HG02623 (cell line): ENCODE data around the gene DNAJB11.
"Not testable (repeated sequence)": the region's sequence is repeated elsewhere in the genome, so short reads cannot be mapped to it uniquely, and the experiment has no call there.

Experiments
- ATAC-seq: cut with Tn5 transposase; IDR thresholded peaks from one replicate; pipeline ENCODE4 v1.9.1; 2021; ENCODE audit warnings: moderate library complexity; ENCODE audit not compliant: unreplicated experiment

The DNAJB11 gene

DNA sequence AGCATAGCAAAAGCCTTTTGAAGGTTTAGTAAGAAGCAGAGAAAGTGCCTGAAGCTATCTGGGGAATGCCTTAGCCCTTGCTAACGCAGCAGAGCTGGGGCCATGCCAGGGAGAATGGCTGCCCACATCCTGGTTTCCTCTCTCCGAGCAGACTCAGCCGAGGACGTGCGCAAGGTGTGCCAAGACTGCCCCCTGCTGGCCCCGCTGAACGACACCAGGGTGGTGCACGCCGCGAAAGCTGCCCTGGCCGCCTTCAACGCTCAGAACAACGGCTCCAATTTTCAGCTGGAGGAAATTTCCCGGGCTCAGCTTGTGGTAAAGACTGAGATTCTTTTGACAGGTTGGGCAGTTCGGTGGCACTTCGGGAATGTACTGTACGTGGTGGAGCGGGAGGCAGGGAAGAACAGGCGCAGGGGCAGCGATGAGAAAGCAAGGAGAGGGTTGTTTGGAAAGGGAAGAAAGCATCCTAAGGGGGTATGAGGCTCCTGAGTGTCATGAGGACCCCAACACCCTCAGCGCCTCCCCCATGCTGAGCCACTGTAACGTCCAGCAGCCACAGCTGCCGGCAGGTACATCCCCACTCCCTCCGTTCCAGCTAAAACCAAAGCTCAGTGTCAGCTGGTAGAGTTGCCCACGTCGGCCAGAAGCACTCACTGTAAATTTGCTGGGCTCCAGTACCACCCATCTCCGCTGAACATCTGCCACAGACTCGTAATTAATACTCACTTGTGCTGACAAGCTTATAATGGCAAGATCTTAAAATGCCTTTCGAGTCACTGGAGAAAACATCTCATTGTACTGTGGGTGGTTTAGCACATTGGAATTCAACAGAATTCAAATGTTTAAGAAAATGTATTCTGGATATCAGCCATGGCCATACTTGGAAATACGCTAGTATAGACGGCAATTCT is 46.8 kb downstream of the DNAJB11 start:
- peak; percentile 88 for ATAC-seq

DNA sequence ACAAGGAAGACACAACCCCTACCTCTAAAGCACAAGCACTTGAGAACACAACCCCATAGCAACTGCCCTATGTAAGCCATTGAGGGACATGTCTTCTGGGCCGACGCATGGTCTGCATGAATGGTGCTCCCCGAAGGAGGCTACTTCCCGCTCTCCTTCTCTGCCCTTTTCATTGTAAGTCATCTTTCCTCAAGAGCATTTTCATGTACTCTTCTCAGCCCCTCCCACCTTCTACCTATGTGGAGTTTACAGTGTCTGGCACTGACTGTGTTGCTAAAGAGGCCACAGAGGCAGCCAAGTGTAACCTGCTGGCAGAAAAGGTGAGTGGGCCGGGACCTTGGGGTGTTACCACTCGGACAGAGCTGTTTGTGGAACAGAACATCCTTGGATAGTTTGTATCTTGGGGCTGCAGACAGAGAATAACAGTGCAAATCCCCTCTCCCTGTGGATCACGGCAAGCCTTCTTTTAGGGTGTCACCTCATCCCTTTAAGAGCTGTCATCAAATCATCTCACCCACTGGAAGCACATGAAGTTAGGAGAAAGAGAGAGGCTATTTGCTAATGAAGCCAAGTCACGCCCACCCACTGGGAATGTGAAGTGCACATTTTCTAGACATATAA is 47.9 kb downstream of the DNAJB11 start:
- ATAC-seq = no peak

DNA sequence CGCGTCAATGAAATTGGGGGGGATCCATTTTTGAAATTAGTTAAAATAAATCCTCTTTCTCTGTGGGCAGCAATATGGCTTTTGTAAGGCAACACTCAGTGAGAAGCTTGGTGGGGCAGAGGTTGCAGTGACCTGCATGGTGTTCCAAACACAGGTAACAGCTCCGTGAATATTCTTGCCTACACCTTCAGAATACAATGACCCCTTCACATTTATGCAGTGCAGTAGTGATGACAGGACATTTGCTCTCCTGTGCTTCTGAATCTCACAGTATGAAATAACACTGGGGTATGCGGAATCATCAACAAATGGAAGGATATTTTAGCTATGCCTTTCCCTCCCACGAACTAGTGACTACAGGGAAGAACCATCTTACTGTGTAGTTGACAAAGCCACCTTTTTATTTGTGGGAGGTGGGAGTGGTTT is 49.3 kb downstream of the DNAJB11 start:
- no peak for ATAC-seq

DNA sequence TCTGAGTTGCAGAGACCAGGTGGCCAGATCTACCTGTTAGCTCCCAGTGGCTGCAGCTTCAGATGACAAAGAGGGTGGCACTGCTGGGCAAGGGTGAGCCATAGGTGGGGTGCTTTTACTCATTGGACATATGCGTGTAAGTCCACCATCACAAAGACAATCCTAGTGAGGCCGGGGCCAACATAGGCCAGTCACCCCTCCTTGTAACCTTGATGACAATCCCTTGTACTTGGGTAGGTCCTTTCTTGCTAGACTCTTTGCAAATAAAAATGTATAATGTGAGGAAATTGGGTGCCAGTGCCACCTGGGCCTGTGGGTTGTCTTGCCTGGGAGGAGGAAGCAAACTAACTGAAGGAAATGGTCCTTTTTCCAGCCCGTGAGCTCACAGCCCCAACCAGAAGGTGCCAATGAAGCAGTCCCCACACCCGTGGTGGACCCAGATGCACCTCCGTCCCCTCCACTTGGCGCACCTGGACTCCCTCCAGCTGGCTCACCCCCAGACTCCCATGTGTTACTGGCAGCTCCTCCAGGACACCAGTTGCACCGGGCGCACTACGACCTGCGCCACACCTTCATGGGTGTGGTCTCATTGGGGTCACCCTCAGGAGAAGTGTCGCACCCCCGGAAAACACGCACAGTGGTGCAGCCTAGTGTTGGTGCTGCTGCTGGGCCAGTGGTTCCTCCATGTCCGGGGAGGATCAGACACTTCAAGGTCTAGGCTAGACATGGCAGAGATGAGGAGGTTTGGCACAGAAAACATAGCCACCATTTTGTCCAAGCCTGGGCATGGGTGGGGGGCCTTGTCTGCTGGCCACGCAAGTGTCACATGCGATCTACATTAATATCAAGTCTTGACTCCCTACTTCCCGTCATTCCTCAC is 49.9 kb downstream of the DNAJB11 start:
- ATAC-seq = no peak

DNA sequence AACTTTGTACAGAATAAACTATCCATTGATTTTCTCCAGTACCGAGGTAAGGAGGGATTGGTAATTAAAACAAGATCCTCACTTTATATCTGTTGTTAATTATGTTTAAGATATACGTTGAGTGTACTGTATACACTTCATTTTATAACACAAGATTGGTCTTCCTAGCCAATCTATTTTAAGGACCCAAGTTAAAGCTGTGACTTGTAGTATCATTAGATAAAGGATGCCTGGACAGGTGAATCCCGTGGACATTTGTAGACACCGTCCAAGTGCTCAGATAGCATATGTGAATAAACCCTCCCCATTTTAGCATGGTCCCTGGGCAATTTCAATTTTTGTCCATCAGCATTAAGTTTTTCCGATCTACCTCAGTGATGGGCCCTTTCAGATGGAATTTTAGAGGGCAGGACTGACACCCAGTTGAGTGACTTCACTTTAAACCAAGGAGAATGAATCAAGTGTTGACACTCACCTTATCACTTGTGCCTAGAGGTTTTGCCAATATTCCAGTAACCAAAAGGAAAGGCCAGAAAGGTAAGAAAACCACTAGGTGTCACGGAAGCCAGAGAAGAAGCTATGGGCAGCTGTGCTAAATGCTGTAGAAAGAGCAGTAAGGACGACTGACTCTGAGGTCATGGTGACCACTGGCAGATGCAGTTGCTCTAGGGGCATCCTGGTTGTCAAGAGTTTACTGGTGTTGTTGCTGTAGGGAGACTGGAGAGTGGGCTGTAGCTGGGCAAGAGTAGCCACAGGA is 51.6 kb downstream of the DNAJB11 start:
- ATAC-seq = no peak

DNA sequence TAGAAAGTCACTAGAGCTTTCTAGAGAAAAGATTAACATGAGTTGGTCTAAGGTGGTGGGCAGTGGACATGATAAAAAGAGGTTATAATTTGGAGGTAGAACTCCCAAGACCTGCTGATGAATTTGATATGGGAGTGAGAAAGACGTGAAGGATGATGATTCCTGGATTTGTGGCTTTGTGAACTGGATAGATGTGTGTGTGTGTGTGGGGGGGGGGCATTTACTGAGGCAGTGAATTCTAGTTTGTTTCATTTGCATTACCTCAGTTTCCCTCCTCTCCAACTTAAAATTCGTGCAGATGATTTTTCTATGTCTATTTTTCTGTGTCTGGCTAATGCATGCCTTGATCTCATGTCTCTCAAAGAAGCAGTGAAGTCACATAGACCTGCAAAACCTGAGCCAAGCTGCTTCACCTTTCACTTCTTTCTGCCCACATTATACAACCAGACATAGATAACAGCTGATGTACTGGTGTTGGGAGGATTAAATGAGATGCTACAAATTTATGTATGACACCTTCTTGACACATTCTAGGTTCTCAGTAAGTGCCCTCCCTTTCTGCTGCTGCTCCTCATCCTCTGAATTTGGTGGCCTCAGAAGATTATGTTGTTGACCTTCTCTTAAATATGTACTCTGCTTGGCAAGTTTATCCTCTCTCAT is 52.3 kb downstream of the DNAJB11 start:
- ATAC-seq = no peak

DNA sequence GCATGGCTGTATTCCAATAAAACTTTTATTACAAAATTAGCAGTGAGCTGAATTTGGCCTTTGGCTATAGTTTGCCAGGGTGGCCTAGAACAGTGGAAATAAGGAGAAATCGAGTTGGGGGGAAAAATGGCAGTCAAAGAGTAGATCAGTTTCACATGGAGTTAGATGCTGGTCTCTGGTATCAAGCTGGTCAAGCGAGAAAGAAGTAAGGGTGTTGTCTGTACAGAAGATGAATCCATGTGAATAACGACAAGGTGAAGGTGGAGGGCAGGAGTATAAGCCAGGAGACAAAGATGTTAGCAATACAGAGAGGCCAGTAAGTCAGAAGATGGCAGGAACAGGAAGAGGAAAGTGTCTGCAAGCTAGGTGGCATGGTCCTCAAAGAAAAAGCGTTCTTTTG is 54.1 kb downstream of the DNAJB11 start:
- no peak for ATAC-seq

DNA sequence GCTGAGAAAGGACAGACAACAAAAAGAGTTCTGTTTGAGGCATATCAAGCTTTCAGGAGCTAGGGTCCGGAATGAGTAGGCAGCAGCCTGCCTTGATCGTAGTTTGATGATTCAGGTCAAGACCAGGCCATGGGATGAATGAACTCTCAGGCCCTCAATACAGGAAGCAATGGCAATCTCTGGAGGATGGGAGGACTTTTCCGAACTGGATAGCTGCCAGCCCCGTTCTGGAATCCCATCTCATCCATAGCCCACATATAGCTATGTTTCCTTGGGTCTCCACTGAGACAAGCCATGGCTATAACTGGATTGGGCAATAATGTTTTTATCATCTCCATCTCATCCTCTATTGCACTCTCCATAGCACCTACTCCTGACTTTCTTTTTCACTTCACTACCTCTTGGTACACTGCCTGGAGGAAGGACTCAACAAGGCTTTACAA is 55.1 kb downstream of the DNAJB11 start:
- no peak for ATAC-seq

DNA sequence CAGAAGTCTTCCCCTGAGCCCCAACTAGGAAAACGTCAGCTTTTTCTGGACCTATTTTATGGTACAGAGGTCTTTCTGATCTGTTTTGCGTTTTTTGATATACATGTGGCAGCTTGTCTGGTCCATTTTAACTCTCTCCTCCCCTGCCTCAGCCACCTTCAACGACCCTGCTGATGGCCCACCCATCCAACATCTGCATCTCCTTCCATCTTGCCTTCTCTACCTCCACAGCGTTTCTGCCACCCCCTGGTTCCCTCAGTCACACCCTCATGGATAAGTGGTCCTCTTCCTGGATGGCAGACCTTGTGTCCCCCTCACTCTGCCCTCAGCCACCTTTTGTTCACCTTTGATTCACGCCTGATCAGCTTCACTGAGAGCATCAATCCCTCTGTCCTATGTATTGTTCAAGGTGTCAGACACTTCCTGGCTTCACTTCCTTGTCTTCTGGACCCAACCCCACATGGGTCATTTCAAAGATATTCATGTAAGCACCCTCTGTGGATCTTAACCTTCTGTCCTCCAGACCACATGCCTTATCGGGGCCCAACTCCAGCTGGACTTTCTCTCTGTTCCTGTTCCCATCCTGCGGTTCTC is 55.8 kb downstream of the DNAJB11 start:
- no peak for ATAC-seq

DNA sequence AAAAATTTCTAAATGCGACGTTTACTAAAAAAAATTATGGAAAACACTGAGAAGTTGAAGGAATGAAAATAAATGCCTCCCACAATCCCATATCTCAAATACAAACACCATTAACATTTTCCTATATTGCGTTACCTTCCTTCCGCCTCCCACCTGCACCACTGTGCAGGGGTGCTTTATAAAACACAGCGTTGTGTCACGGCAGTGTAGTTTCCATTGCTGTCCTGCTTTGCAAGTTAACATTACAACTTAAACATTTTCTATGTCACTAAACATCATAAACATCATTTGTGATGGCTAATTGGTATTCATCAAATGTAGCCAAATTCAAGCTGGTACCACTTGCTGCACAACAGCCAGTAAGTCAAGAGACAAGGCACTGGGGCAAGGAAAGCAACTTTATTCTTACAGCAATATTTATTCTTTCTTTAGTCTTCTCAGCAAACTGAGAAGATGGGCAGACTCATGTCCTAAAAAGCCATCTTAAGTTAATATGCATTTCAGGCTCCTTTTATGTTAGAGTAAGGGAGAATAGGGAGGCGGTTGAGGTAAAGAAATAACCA is 57.4 kb downstream of the DNAJB11 start:
- ATAC-seq = no peak

DNA sequence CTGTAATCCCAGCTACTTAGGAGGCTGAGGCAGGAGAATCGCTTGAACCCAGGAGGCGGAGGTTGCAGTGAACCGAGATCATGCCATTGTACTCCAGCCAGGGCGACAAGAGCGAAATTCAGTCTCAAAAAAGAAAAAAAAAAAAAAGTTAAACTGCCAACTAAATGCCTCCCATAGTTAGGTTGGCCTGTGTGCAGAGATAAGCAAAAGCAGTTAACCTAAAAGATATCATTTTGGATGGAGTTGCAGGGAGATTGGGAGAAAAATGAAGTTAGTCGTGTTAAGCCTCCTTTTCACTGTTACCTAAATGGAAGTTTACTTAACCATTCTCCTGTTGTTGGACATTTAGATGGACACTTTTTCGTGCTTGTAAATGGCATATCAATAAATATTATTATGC is 58.2 kb downstream of the DNAJB11 start:
- ATAC-seq = no peak

DNA sequence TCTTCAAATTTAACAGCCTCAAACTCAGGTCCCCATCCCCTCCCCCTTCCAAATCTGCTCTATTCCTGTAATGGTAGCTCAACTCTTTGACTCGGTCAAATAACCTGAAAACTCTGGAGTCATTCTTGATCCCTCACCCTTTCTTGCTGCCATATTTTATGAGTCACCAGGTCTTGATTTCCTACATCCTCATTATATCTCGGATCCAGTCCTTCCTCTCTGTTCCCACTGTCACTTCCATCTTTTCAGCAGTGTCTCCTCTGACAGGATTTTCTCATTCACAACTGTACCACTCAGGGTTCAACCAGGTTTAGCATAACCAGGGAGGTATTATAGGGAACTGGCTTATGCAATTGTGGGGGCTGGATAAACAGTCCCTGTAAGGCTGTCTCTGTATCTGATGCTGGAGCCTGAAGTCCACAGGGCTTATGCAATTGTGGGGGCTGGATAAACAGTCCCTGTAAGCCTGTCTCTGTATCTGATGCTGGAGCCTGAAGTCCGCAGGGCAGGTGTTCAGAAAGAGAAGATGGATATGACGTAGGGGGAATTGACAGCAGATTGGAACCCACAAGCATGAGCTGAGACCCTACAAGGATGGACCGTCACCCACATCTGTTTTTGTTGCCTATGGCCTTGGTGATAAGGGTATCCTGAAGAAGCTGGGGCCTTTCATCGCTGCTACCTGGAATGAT is 60.6 kb downstream of the DNAJB11 start:
- ATAC-seq = no peak

DNA sequence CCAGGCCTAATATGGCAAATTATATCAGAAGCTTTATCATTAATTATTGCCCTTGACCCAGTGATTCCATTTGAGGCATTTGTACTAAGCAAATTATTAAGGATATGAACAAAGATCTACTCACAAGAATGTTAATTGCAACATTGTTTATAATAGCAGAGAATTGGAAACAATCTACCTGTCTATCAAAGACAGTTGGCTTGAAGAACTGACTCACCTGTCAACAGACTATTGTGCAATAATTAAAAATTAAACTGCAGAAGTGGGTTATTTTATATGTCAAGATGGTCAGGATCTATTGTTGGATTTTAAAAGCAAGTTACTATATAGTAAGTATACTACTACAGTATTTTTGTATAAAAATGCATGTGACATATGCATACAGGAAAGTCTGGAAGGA is 63.0 kb downstream of the DNAJB11 start:
- ATAC-seq = no peak

DNA sequence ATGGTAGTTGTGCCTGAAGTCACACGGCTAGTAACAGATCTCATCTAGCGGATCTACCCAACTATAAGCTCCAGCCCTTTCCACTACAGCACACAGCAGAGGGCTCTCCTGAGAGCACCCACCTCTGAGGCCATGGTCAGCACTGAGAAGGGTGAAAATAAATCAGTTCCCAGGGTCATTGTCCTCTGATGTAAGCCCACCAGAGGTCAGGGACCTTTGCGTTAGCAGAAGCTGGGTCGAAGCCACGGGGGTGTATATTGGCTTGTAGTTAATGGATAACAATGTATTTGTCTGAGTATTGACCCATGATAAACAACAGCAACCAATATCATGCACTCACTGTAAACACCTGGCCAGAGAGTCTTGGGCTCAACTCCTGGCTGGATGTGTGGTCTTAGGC is 63.7 kb downstream of the DNAJB11 start:
- ATAC-seq = not testable (repeated sequence)
